ENCODE results near the gene PELI2. TPM values are rescaled to one million over a fixed set of nuclear protein-coding genes. Genes with fewer than 3 reads are reported as not detected.

Gene PELI2
- total RNA-seq, 1 experiment from 2014 or later: 0.19 TPM

- H3K27me3 Mint-ChIP-seq (ENCODE audit: insufficient read depth, unreplicated experiment): no peaks in the 10 kb centered on the region
- CTCF ChIA-PET: interaction anchor here (0.7 to 1.3 kb wide), 4 partner anchors 126 to 237 kb away, joined by 3 to 6 read pairs (median 4); no protein-coding TSS in a partner anchor
- H3K27ac Mint-ChIP-seq (ENCODE audit: low read depth, unreplicated experiment): no peak overlapping the region
- DNase-seq (ENCODE audit: unreplicated experiment): peak; percentile 41
- no peaks in the 10 kb centered on the region for H3K9me3 Mint-ChIP-seq (ENCODE audit: unreplicated experiment)
- POLR2A ChIA-PET: no interaction called here
- intact Hi-C loops (cut with micrococcal nuclease): loop anchor here (1.0 to 10.0 kb wide), 4 partner anchors 97 to 543 kb away; no protein-coding TSS in a partner anchor
- no peak overlapping the region for H3K4me3 Mint-ChIP-seq (ENCODE audit: unreplicated experiment)
- TF ChIP-seq CTCF (IDR thresholded peaks at IDR 0.05; ENCODE audit: unreplicated experiment): peak; percentile 28
- H3K36me3 Mint-ChIP-seq (ENCODE audit: insufficient read depth, unreplicated experiment): no peaks in the 10 kb centered on the region
- no TSS peak for BruUV-seq (replicated peaks)
- H3K4me1 Mint-ChIP-seq (ENCODE audit: insufficient read depth, unreplicated experiment): peaks cover 5% of the 10 kb centered on the region
Observed at GRCh38 chr14:56247495-56248200, 129.4 kb downstream of the PELI2 start.

- ChIA-PET POLR2A (no interaction called here), CTCF (interaction anchor here (0.7 to 1.3 kb wide), 3 partner anchors 125 to 236 kb away, joined by 3 to 6 read pairs (median 4); no protein-coding TSS in a partner anchor)
- H3K4me3 Mint-ChIP-seq (ENCODE audit: unreplicated experiment): no peak overlapping the region
Observed at GRCh38 chr14:56248442-56248841, 130.2 kb downstream of the PELI2 start.

GRCh38 chr14:56261046-56261445 lies 142.8 kb downstream of the PELI2 start:
- no peak for DNase-seq (ENCODE audit: unreplicated experiment)
- H3K27ac Mint-ChIP-seq (ENCODE audit: low read depth, unreplicated experiment): no peak overlapping the region
- H3K9me3 Mint-ChIP-seq (ENCODE audit: unreplicated experiment): peaks cover 12% of the 10 kb centered on the region
- ChIA-PET CTCF (interaction anchor here (0.7 to 0.9 kb wide), 2 partner anchors 10 to 366 kb away, joined by 3 read pairs; no protein-coding TSS in a partner anchor), POLR2A (interaction anchor here (0.7 kb wide), 1 partner anchor 25 kb away, joined by 3 read pairs; no protein-coding TSS in a partner anchor)
- H3K27me3 Mint-ChIP-seq (ENCODE audit: insufficient read depth, unreplicated experiment): peaks cover 13% of the 10 kb centered on the region
- H3K4me3 Mint-ChIP-seq (ENCODE audit: unreplicated experiment): no peak overlapping the region
- H3K4me1 Mint-ChIP-seq (ENCODE audit: insufficient read depth, unreplicated experiment): no peaks in the 10 kb centered on the region
- no peak for TF ChIP-seq CTCF (IDR thresholded peaks at IDR 0.05; ENCODE audit: unreplicated experiment)
- no TSS peak for BruUV-seq (replicated peaks)
- H3K36me3 Mint-ChIP-seq (ENCODE audit: insufficient read depth, unreplicated experiment): peaks cover 6% of the 10 kb centered on the region
- intact Hi-C loops (cut with micrococcal nuclease): no loop called here

More at GRCh38 chr14:56248442-56248841, 130.2 kb downstream of the PELI2 start:
- peaks cover 5% of the 10 kb centered on the region for H3K4me1 Mint-ChIP-seq (ENCODE audit: insufficient read depth, unreplicated experiment)
- H3K27me3 Mint-ChIP-seq (ENCODE audit: insufficient read depth, unreplicated experiment): no peaks in the 10 kb centered on the region
- no peak for DNase-seq (ENCODE audit: unreplicated experiment)
- no peaks in the 10 kb centered on the region for H3K36me3 Mint-ChIP-seq (ENCODE audit: insufficient read depth, unreplicated experiment)
- TF ChIP-seq CTCF (IDR thresholded peaks at IDR 0.05; ENCODE audit: unreplicated experiment): no peak
- H3K27ac Mint-ChIP-seq (ENCODE audit: low read depth, unreplicated experiment): no peak overlapping the region
- intact Hi-C loops (cut with micrococcal nuclease): loop anchor here (5.0 to 10.0 kb wide), 3 partner anchors 96 to 544 kb away; no protein-coding TSS in a partner anchor
- no TSS peak for BruUV-seq (replicated peaks)
- H3K9me3 Mint-ChIP-seq (ENCODE audit: unreplicated experiment): no peaks in the 10 kb centered on the region

- H3K4me1 Mint-ChIP-seq (ENCODE audit: insufficient read depth, unreplicated experiment): no peaks in the 10 kb centered on the region
- CTCF ChIA-PET: no interaction called here
- no TSS peak for BruUV-seq (replicated peaks)
- H3K27ac Mint-ChIP-seq (ENCODE audit: low read depth, unreplicated experiment): no peak overlapping the region
- intact Hi-C loops (cut with micrococcal nuclease): no loop called here
- H3K4me3 Mint-ChIP-seq (ENCODE audit: unreplicated experiment): no peak overlapping the region
- peaks cover 12% of the 10 kb centered on the region for H3K9me3 Mint-ChIP-seq (ENCODE audit: unreplicated experiment)
- H3K27me3 Mint-ChIP-seq (ENCODE audit: insufficient read depth, unreplicated experiment): peaks cover 13% of the 10 kb centered on the region
- POLR2A ChIA-PET: interaction anchor here (0.5 to 0.6 kb wide), 2 partner anchors 28 to 766 kb away, joined by 3 to 4 read pairs; no protein-coding TSS in a partner anchor
- DNase-seq (ENCODE audit: unreplicated experiment): no peak
- peaks cover 6% of the 10 kb centered on the region for H3K36me3 Mint-ChIP-seq (ENCODE audit: insufficient read depth, unreplicated experiment)
- TF ChIP-seq CTCF (IDR thresholded peaks at IDR 0.05; ENCODE audit: unreplicated experiment): no peak
Observed at GRCh38 chr14:56262530-56262929, 144.3 kb downstream of the PELI2 start.
